Activated CD4-positive, alpha-beta memory T cell treated with anti-CD3 and anti-CD28 coated beads, Interleukin-2, amount 10 ng/mL, durations not matched to agents 7 days and 5 days (primary cell): ENCODE measurements around the gene PATL1. TPM values are rescaled to one million over a fixed set of nuclear protein-coding genes. Genes with fewer than 3 reads are reported as not detected.
"Not testable (repeated sequence)": the region's sequence is repeated elsewhere in the genome, so short reads cannot be mapped to it uniquely, and the experiment has no call there.

ENCODE experiments used
- CTCF ChIA-PET: fragments of 350-600 bp; sonication (Branson Sonifier 250); formaldehyde crosslinking; loops from one replicate; lab custom pipeline; 2021; ENCODE audit warnings: antibody characterized with exemption, inconsistent platforms; lab: Charles Lee
- POLR2A ChIA-PET: fragments of 350-600 bp; sonication (Branson Sonifier 250); formaldehyde crosslinking; loops from one replicate; lab custom pipeline; 2021; ENCODE audit warnings: antibody characterized with exemption; lab: Charles Lee
- DNase-seq: peaks from one replicate; pipeline ENCODE4 v3.0.0-alpha.2; 2020
- H3K27ac Mint-ChIP-seq: one replicate; pipeline ENCODE4 v1.8.0; 2021; ENCODE audit warnings: mild to moderate bottlenecking, mixed read lengths
- H3K27me3 Mint-ChIP-seq: one replicate; pipeline ENCODE4 v1.8.0; 2021; ENCODE audit warnings: mixed read lengths
- H3K36me3 Mint-ChIP-seq: one replicate; pipeline ENCODE4 v1.8.0; 2021; ENCODE audit warnings: low read depth, mixed read lengths
- H3K4me1 Mint-ChIP-seq: one replicate; pipeline ENCODE4 v1.8.0; 2021; ENCODE audit warnings: mixed read lengths
- H3K4me3 Mint-ChIP-seq: one replicate; pipeline ENCODE4 v1.8.0; 2021; ENCODE audit warnings: mild to moderate bottlenecking, mixed read lengths
- H3K9me3 Mint-ChIP-seq: one replicate; pipeline ENCODE4 v1.8.0; 2021; ENCODE audit warnings: mixed read lengths
- total RNA-seq, 2 experiments: library from RNA; stranded (reverse); gene quantifications; one replicate each; pipeline ENCODE4 v1.2.3, GENCODE V29; 2021

PATL1 gene
- total RNA-seq, 2 experiments from 2014 or later, result 56.4 to 56.8 TPM

- ChIA-PET CTCF (no interaction called here), POLR2A (interaction anchor here (1.5 to 3.1 kb wide), 4 partner anchors 9 to 134 kb away, joined by 5 to 64 read pairs (median 10); partner anchors contain the start of gene OSBP)
- Mint-ChIP-seq H3K4me3 (peak overlapping the region; percentile 92), H3K27ac (peak overlapping the region; percentile 94), H3K27me3 (no peaks in the 10 kb centered on the region), H3K9me3 (no peaks in the 10 kb centered on the region), H3K4me1 (peaks cover 49% of the 10 kb centered on the region), H3K36me3 (peaks cover 42% of the 10 kb centered on the region)
- DNase-seq, result no peak
These were observed 1.0 kb downstream of the PATL1 start for GRCh38 chr11:59667812-59668187.

GRCh38 chr11:59666969-59667368 lies 1.9 kb downstream of the PATL1 start:
- POLR2A ChIA-PET, result interaction anchor here (1.5 to 2.7 kb wide), 2 partner anchors 8 to 135 kb away, joined by 5 to 10 read pairs; no protein-coding TSS in a partner anchor
- Mint-ChIP-seq H3K4me1 (peaks cover 52% of the 10 kb centered on the region), H3K4me3 (peak overlapping the region; percentile 92), H3K27me3 (no peaks in the 10 kb centered on the region), H3K36me3 (peaks cover 42% of the 10 kb centered on the region), H3K9me3 (no peaks in the 10 kb centered on the region), H3K27ac (peak overlapping the region; percentile 94)
- CTCF ChIA-PET, result no interaction called here
- no peak for DNase-seq

GRCh38 chr11:59660621-59661020 lies 8.2 kb downstream of the PATL1 start:
- Mint-ChIP-seq H3K27ac (peak overlapping the region; percentile 17), H3K36me3 (peaks cover 70% of the 10 kb centered on the region), H3K27me3 (no peaks in the 10 kb centered on the region), H3K9me3 (no peaks in the 10 kb centered on the region), H3K4me1 (peaks cover 31% of the 10 kb centered on the region), H3K4me3 (no peak overlapping the region)
- no peak for DNase-seq
- ChIA-PET POLR2A (interaction anchor here (1.0 kb wide), 1 partner anchor 43 kb away, joined by 3 read pairs; no protein-coding TSS in a partner anchor), CTCF (interaction anchor here (1.4 kb wide), 1 partner anchor 8 kb away, joined by 3 read pairs; the partner anchor contains the start of gene PATL1)

- Mint-ChIP-seq H3K4me3 (no peak overlapping the region), H3K27me3 (no peaks in the 10 kb centered on the region), H3K9me3 (no peaks in the 10 kb centered on the region), H3K36me3 (peaks cover 70% of the 10 kb centered on the region), H3K4me1 (peaks cover 28% of the 10 kb centered on the region), H3K27ac (peak overlapping the region; percentile 17)
- no peak for DNase-seq
- CTCF ChIA-PET, result interaction anchor here (1.4 kb wide), 1 partner anchor 9 kb away, joined by 3 read pairs; the partner anchor contains the start of gene PATL1
- POLR2A ChIA-PET, result no interaction called here
These were observed 8.9 kb downstream of the PATL1 start for GRCh38 chr11:59659981-59660380.

- ChIA-PET POLR2A (interaction anchor here (1.6 kb wide), 1 partner anchor 9 kb away, joined by 5 read pairs; no protein-coding TSS in a partner anchor), CTCF (interaction anchor here (2.5 kb wide), 1 partner anchor 11 kb away, joined by 6 read pairs; the partner anchor contains the start of gene PATL1)
- DNase-seq, result no peak
- H3K36me3 Mint-ChIP-seq, result peaks cover 70% of the 10 kb centered on the region
- no peaks in the 10 kb centered on the region for H3K27me3 Mint-ChIP-seq
- peaks cover 18% of the 10 kb centered on the region for H3K4me1 Mint-ChIP-seq
- no peaks in the 10 kb centered on the region for H3K9me3 Mint-ChIP-seq
- no peak overlapping the region for H3K4me3 Mint-ChIP-seq
- no peak overlapping the region for H3K27ac Mint-ChIP-seq
These were observed 10.8 kb downstream of the PATL1 start for GRCh38 chr11:59658036-59658435.

- Mint-ChIP-seq H3K27me3 (no peaks in the 10 kb centered on the region), H3K36me3 (peaks cover 84% of the 10 kb centered on the region), H3K4me1 (no peaks in the 10 kb centered on the region), H3K27ac (no peak overlapping the region), H3K9me3 (no peaks in the 10 kb centered on the region), H3K4me3 (no peak overlapping the region)
- ChIA-PET POLR2A (interaction anchor here (1.0 kb wide), 1 partner anchor 61 kb away, joined by 3 read pairs; no protein-coding TSS in a partner anchor), CTCF (no interaction called here)
- DNase-seq, result no peak
These were observed 13.9 kb downstream of the PATL1 start for GRCh38 chr11:59654893-59655292.

- no peak for DNase-seq
- ChIA-PET CTCF (no interaction called here), POLR2A (interaction anchor here (0.6 kb wide), 1 partner anchor 18 kb away, joined by 3 read pairs; no protein-coding TSS in a partner anchor)
- H3K27me3 Mint-ChIP-seq, result no peaks in the 10 kb centered on the region
- H3K4me1 Mint-ChIP-seq, result peaks cover 2% of the 10 kb centered on the region
- H3K4me3 Mint-ChIP-seq, result no peak overlapping the region
- no peak overlapping the region for H3K27ac Mint-ChIP-seq
- H3K9me3 Mint-ChIP-seq, result no peaks in the 10 kb centered on the region
- H3K36me3 Mint-ChIP-seq, result peaks cover 88% of the 10 kb centered on the region
These were observed 21.4 kb downstream of the PATL1 start for GRCh38 chr11:59647245-59647980.

GRCh38 chr11:59644528-59644927 lies 24.3 kb downstream of the PATL1 start:
- no peak overlapping the region for H3K4me3 Mint-ChIP-seq
- POLR2A ChIA-PET, result no interaction called here
- H3K27ac Mint-ChIP-seq, result no peak overlapping the region
- peaks cover 85% of the 10 kb centered on the region for H3K36me3 Mint-ChIP-seq
- H3K4me1 Mint-ChIP-seq, result peaks cover 2% of the 10 kb centered on the region
- no peaks in the 10 kb centered on the region for H3K27me3 Mint-ChIP-seq
- H3K9me3 Mint-ChIP-seq, result no peaks in the 10 kb centered on the region
- CTCF ChIA-PET, result no interaction called here
- DNase-seq, result no peak

GRCh38 chr11:59643390-59643789 lies 25.4 kb downstream of the PATL1 start:
- H3K4me1 Mint-ChIP-seq, result peaks cover 2% of the 10 kb centered on the region
- no peaks in the 10 kb centered on the region for H3K27me3 Mint-ChIP-seq
- CTCF ChIA-PET, result interaction anchor here (1.0 kb wide), 1 partner anchor 26 kb away, joined by 3 read pairs; no protein-coding TSS in a partner anchor
- H3K9me3 Mint-ChIP-seq, result no peaks in the 10 kb centered on the region
- peaks cover 85% of the 10 kb centered on the region for H3K36me3 Mint-ChIP-seq
- no peak for DNase-seq
- H3K27ac Mint-ChIP-seq, result no peak overlapping the region
- H3K4me3 Mint-ChIP-seq, result no peak overlapping the region
- POLR2A ChIA-PET, result interaction anchor here (1.8 kb wide), 1 partner anchor 27 kb away, joined by 4 read pairs; the partner anchor contains the start of gene OSBP

GRCh38 chr11:59641156-59641555 lies 27.7 kb downstream of the PATL1 start:
- no peaks in the 10 kb centered on the region for H3K27me3 Mint-ChIP-seq
- H3K4me3 Mint-ChIP-seq, result no peak overlapping the region
- ChIA-PET CTCF (interaction anchor here (0.8 kb wide), 1 partner anchor 104 kb away, joined by 3 read pairs; no protein-coding TSS in a partner anchor), POLR2A (no interaction called here)
- no peak overlapping the region for H3K27ac Mint-ChIP-seq
- peaks cover 2% of the 10 kb centered on the region for H3K4me1 Mint-ChIP-seq
- peaks cover 87% of the 10 kb centered on the region for H3K36me3 Mint-ChIP-seq
- no peaks in the 10 kb centered on the region for H3K9me3 Mint-ChIP-seq
- DNase-seq, result no peak

GRCh38 chr11:59630493-59630892 lies 38.3 kb downstream of the PATL1 start:
- Mint-ChIP-seq H3K27me3 (no peaks in the 10 kb centered on the region), H3K4me1 (no peaks in the 10 kb centered on the region), H3K36me3 (peaks cover 26% of the 10 kb centered on the region), H3K27ac (no peak overlapping the region), H3K4me3 (no peak overlapping the region), H3K9me3 (no peaks in the 10 kb centered on the region)
- CTCF ChIA-PET, result no interaction called here
- no peak for DNase-seq
- POLR2A ChIA-PET, result interaction anchor here (0.7 kb wide), 1 partner anchor 14 kb away, joined by 3 read pairs; the partner anchor contains the start of gene OSBP

- ChIA-PET CTCF (no interaction called here), POLR2A (interaction anchor here (0.7 kb wide), 1 partner anchor 14 kb away, joined by 3 read pairs; the partner anchor contains the start of gene OSBP)
- no peaks in the 10 kb centered on the region for H3K4me1 Mint-ChIP-seq
- H3K9me3 Mint-ChIP-seq, result no peaks in the 10 kb centered on the region
- no peak overlapping the region for H3K4me3 Mint-ChIP-seq
- no peaks in the 10 kb centered on the region for H3K27me3 Mint-ChIP-seq
- H3K36me3 Mint-ChIP-seq, result peaks cover 23% of the 10 kb centered on the region
- no peak overlapping the region for H3K27ac Mint-ChIP-seq
- no peak for DNase-seq
These were observed 38.8 kb downstream of the PATL1 start for GRCh38 chr11:59629996-59630395.

GRCh38 chr11:59626969-59627368 lies 41.9 kb downstream of the PATL1 start:
- H3K4me1 Mint-ChIP-seq, H3K27ac Mint-ChIP-seq, POLR2A ChIA-PET, H3K27me3 Mint-ChIP-seq, H3K4me3 Mint-ChIP-seq, H3K9me3 Mint-ChIP-seq, CTCF ChIA-PET, DNase-seq: not testable (repeated sequence)
- H3K36me3 Mint-ChIP-seq, result peaks cover 18% of the 10 kb centered on the region
